Neural cell (in vitro differentiated cells): ENCODE data around the gene SNTB2.

ENCODE experiments used
- EP300 ChIP-seq: fragments of 450-650 bp; conservative IDR thresholded peaks from 2 replicates; pipeline ENCODE4 v1.6.1; 2014; ENCODE audit warnings: antibody characterized with exemption, mild to moderate bottlenecking, moderate library complexity; ENCODE audit not compliant: poor library complexity, severe bottlenecking
- EZH2 ChIP-seq: fragments of 200-600, 300-800 bp; shearing (Covaris generic), sonication (generic); IDR thresholded peaks from 2 replicates; pipeline ENCODE4 v1.6.1; 2014; ENCODE audit warnings: antibody characterized with exemption, low read length, borderline replicate concordance, mild to moderate bottlenecking; ENCODE audit not compliant: insufficient read depth, poor library complexity, severe bottlenecking
- MXI1 ChIP-seq: fragments of 450-650 bp; conservative IDR thresholded peaks from 2 replicates; pipeline ENCODE4 v1.6.1; 2014; ENCODE audit warnings: antibody characterized with exemption, mild to moderate bottlenecking; ENCODE audit not compliant: poor library complexity, severe bottlenecking
- POLR2AphosphoS5 ChIP-seq: IDR thresholded peaks from 2 replicates; pipeline ENCODE4 v1.6.1; 2012
- RAD21 ChIP-seq: fragments of 450-650 bp; conservative IDR thresholded peaks from 2 replicates; pipeline ENCODE4 v1.6.1; 2014; ENCODE audit warnings: antibody characterized with exemption, mild to moderate bottlenecking, moderate library complexity
- SMC3 ChIP-seq: fragments of 450-650 bp; conservative IDR thresholded peaks from 2 replicates; pipeline ENCODE4 v1.6.1; 2014; ENCODE audit warnings: antibody characterized with exemption, mild to moderate bottlenecking, moderate library complexity; ENCODE audit not compliant: poor library complexity
- TAF1 ChIP-seq: IDR thresholded peaks from 2 replicates; pipeline ENCODE4 v1.6.1; 2012; ENCODE audit warnings: low read depth
- TF ChIP-seq, protein P1 (sequence below): fragments of 450-650 bp; IDR thresholded peaks from 2 replicates; pipeline ENCODE4 v1.5.1; 2014; ENCODE audit warnings: antibody characterized with exemption, mild to moderate bottlenecking, moderate library complexity; ENCODE audit not compliant: poor library complexity, severe bottlenecking
- TF ChIP-seq, protein P2 (sequence below): IDR thresholded peaks from 2 replicates; pipeline ENCODE4 v1.6.1; 2012; ENCODE audit warnings: borderline replicate concordance

DNA sequence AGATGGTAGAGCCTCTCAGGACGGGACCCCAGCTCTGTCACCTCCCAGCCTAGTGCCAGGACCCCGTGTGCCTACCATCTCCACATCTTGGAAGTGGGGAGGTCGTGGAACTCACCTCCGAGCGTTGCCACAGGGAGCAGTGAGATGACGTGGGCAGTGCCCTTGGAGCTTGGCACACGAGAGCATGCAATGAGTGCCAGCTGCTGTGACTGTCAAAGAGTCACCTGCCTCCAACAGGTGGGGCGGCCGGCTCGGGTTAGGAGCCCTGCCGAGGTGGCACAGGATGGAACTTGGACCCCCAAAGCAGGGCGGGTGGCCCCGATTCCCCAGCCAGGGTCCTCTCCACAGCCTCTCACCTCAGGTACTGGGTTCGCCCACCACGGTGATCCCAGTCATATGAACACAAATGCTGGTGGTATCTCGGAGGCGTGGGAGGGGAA is 129.7 kb downstream of the SNTB2 start:
- TF ChIP-seq, protein P1, sequence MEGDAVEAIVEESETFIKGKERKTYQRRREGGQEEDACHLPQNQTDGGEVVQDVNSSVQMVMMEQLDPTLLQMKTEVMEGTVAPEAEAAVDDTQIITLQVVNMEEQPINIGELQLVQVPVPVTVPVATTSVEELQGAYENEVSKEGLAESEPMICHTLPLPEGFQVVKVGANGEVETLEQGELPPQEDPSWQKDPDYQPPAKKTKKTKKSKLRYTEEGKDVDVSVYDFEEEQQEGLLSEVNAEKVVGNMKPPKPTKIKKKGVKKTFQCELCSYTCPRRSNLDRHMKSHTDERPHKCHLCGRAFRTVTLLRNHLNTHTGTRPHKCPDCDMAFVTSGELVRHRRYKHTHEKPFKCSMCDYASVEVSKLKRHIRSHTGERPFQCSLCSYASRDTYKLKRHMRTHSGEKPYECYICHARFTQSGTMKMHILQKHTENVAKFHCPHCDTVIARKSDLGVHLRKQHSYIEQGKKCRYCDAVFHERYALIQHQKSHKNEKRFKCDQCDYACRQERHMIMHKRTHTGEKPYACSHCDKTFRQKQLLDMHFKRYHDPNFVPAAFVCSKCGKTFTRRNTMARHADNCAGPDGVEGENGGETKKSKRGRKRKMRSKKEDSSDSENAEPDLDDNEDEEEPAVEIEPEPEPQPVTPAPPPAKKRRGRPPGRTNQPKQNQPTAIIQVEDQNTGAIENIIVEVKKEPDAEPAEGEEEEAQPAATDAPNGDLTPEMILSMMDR, result no peak
- TF ChIP-seq EZH2, result no peak
- TF ChIP-seq POLR2AphosphoS5, result no peak
- TF ChIP-seq, protein P2, sequence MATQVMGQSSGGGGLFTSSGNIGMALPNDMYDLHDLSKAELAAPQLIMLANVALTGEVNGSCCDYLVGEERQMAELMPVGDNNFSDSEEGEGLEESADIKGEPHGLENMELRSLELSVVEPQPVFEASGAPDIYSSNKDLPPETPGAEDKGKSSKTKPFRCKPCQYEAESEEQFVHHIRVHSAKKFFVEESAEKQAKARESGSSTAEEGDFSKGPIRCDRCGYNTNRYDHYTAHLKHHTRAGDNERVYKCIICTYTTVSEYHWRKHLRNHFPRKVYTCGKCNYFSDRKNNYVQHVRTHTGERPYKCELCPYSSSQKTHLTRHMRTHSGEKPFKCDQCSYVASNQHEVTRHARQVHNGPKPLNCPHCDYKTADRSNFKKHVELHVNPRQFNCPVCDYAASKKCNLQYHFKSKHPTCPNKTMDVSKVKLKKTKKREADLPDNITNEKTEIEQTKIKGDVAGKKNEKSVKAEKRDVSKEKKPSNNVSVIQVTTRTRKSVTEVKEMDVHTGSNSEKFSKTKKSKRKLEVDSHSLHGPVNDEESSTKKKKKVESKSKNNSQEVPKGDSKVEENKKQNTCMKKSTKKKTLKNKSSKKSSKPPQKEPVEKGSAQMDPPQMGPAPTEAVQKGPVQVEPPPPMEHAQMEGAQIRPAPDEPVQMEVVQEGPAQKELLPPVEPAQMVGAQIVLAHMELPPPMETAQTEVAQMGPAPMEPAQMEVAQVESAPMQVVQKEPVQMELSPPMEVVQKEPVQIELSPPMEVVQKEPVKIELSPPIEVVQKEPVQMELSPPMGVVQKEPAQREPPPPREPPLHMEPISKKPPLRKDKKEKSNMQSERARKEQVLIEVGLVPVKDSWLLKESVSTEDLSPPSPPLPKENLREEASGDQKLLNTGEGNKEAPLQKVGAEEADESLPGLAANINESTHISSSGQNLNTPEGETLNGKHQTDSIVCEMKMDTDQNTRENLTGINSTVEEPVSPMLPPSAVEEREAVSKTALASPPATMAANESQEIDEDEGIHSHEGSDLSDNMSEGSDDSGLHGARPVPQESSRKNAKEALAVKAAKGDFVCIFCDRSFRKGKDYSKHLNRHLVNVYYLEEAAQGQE, result no peak
- TF ChIP-seq RAD21, result no peak
- TF ChIP-seq EP300, result no peak
- no peak for TF ChIP-seq TAF1
- no peak for TF ChIP-seq MXI1
- no peak for TF ChIP-seq SMC3
